Endodermal cell (in vitro differentiated cells): ENCODE measurements around the gene CLDN22. TPM values are rescaled to one million over a fixed set of nuclear protein-coding genes. Genes with fewer than 3 reads are reported as not detected.

Source experiments
- DNase-seq: peaks from one replicate; pipeline ENCODE4 v3.0.0-alpha.2; 2017
- H3K27ac ChIP-seq: 2 replicates; pipeline ENCODE4 v1.5.1; 2013; ENCODE audit warnings: mild to moderate bottlenecking, low read depth, low read length, moderate library complexity
- H3K27me3 ChIP-seq: 2 replicates; pipeline ENCODE4 v1.6.1; 2013; ENCODE audit warnings: mild to moderate bottlenecking, low read length, moderate library complexity; ENCODE audit not compliant: insufficient read depth, control insufficient read depth, poor library complexity, severe bottlenecking
- H3K36me3 ChIP-seq: 2 replicates; pipeline ENCODE4 v1.7.0; 2013; ENCODE audit warnings: mild to moderate bottlenecking, low read length, moderate library complexity; ENCODE audit not compliant: control insufficient read depth, insufficient read depth
- H3K4me1 ChIP-seq: one replicate; pipeline ENCODE4 v1.7.0; 2013; ENCODE audit warnings: low read length; ENCODE audit not compliant: control insufficient read depth, insufficient read depth
- H3K4me3 ChIP-seq: 2 replicates; pipeline ENCODE4 v1.5.1; 2013; ENCODE audit warnings: mild to moderate bottlenecking, low read length, moderate library complexity
- H3K9ac ChIP-seq: 2 replicates; pipeline ENCODE4 v1.6.1; 2013; ENCODE audit warnings: mild to moderate bottlenecking, low read length, moderate library complexity; ENCODE audit not compliant: poor library complexity, severe bottlenecking; ENCODE audit errors: extremely low read depth
- H3K9me3 ChIP-seq: 2 replicates; pipeline ENCODE4 v1.6.1; 2013; ENCODE audit warnings: mild to moderate bottlenecking, low read length, moderate library complexity; ENCODE audit not compliant: control insufficient read depth
- H3K27ac Mint-ChIP-seq: 2 replicates; pipeline ENCODE4 v1.8.0; 2020; ENCODE audit warnings: mixed read lengths
- H3K27me3 Mint-ChIP-seq: 2 replicates; pipeline ENCODE4 v1.8.0; 2021; ENCODE audit warnings: mild to moderate bottlenecking, mixed read lengths; ENCODE audit not compliant: insufficient read depth
- H3K36me3 Mint-ChIP-seq: 2 replicates; pipeline ENCODE4 v1.8.0; 2020; ENCODE audit warnings: low read depth, mixed read lengths
- H3K4me1 Mint-ChIP-seq: 2 replicates; pipeline ENCODE4 v1.8.0; 2020; ENCODE audit warnings: mixed read lengths
- H3K4me3 Mint-ChIP-seq: 2 replicates; pipeline ENCODE4 v1.8.0; 2020; ENCODE audit warnings: mild to moderate bottlenecking, moderate library complexity, mixed read lengths
- H3K9me3 Mint-ChIP-seq: 2 replicates; pipeline ENCODE4 v1.8.0; 2020; ENCODE audit warnings: mild to moderate bottlenecking, mixed read lengths
- CTCF ChIP-seq: fragments of 200-600 bp; sonication (generic); conservative IDR thresholded peaks from 2 replicates; pipeline ENCODE4 v1.5.0; 2021; ENCODE audit warnings: antibody characterized with exemption, mild to moderate bottlenecking
- WGBS, 2 experiments: methylation state at CpG; one replicate each; pipeline versions ENCODE4 v1.1.5 to v1.1.7; 2013; ENCODE audit warnings: missing lambda C conversion rate in 2 of 2, mixed read lengths in 1 of 2; ENCODE audit not compliant: insufficient coverage in 1 of 2, insufficient read length in 1 of 2; 5-methylcytosine and 5-hydroxymethylcytosine counted together
- total RNA-seq, 2 donors: library from RNA; stranded (reverse); fragmentation: NEBNext Ultra II Directional in 1 of 2; extraction: Animal tissue kit (Norgen Biotek cat#: 25700) in 1 of 2; gene quantifications; 2 replicates in 1 of 2; 3 replicates in 1 of 2; pipeline ENCODE4 v1.2.1, GENCODE V29; 2021

CLDN22 gene
- total RNA-seq, 2 donors from 2014 or later, result 0.15 TPM; not detected in 1

- H3K4me3 Mint-ChIP-seq, result no peak overlapping the region
- no peak for TF ChIP-seq CTCF
- no peaks in the 10 kb centered on the region for H3K4me1 Mint-ChIP-seq
- no peaks in the 10 kb centered on the region for H3K27me3 Mint-ChIP-seq
- no peak for DNase-seq
- WGBS, 2 experiments, result 96 to 97% methylated on average over 7 of the region's 7 CpGs
- Histone ChIP-seq H3K4me1 (no peaks in the 10 kb centered on the region), H3K9ac (no peak overlapping the region), H3K4me3 (no peak overlapping the region), H3K9me3 (no peaks in the 10 kb centered on the region), H3K27me3 (no peaks in the 10 kb centered on the region), H3K36me3 (peaks cover 99% of the 10 kb centered on the region), H3K27ac (no peak overlapping the region)
- no peak overlapping the region for H3K27ac Mint-ChIP-seq
- H3K9me3 Mint-ChIP-seq, result no peaks in the 10 kb centered on the region
- H3K36me3 Mint-ChIP-seq, result peaks cover 68% of the 10 kb centered on the region
Observed at GRCh38 chr4:183285886-183286285, 34.2 kb downstream of the CLDN22 start.

DNA sequence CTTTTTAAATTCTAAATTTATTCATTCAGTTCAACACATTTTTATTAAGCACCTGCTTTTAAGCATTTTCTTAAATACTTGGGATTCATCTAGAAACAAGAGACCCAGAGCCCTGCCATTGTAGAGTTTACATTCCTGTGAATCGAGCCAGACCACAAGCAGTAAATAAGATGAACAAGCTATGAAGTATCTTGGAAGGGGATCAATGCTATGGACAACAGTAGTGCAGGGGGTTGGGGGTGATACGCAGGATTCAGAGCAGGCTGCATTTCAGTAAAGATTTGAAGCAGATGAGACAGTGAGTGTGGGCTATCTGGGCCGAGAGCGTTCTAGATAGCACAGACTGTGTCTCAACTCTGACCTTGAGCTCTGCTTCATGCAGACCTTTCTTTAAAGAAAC, 35.1 kb downstream of the CLDN22 start:
- DNase-seq, result no peak
- H3K4me3 Mint-ChIP-seq, result no peak overlapping the region
- Histone ChIP-seq H3K9ac (no peak overlapping the region), H3K27me3 (no peaks in the 10 kb centered on the region), H3K9me3 (no peaks in the 10 kb centered on the region), H3K36me3 (peaks cover 99% of the 10 kb centered on the region), H3K4me3 (no peak overlapping the region), H3K4me1 (no peaks in the 10 kb centered on the region), H3K27ac (no peak overlapping the region)
- WGBS, 2 experiments, result 98 to 100% methylated on average over 2 to 4 of the region's 4 CpGs
- peaks cover 71% of the 10 kb centered on the region for H3K36me3 Mint-ChIP-seq
- H3K27me3 Mint-ChIP-seq, result no peaks in the 10 kb centered on the region
- no peak overlapping the region for H3K27ac Mint-ChIP-seq
- H3K4me1 Mint-ChIP-seq, result no peaks in the 10 kb centered on the region
- TF ChIP-seq CTCF, result no peak
- H3K9me3 Mint-ChIP-seq, result no peaks in the 10 kb centered on the region

GRCh38 chr4:183284258-183284785, 35.8 kb downstream of the CLDN22 start:
- Mint-ChIP-seq H3K4me3 (no peak overlapping the region), H3K27ac (no peak overlapping the region), H3K27me3 (no peaks in the 10 kb centered on the region), H3K4me1 (no peaks in the 10 kb centered on the region), H3K36me3 (peaks cover 70% of the 10 kb centered on the region), H3K9me3 (no peaks in the 10 kb centered on the region)
- TF ChIP-seq CTCF, result no peak
- Histone ChIP-seq H3K9ac (no peak overlapping the region), H3K9me3 (no peaks in the 10 kb centered on the region), H3K27ac (no peak overlapping the region), H3K4me3 (no peak overlapping the region), H3K4me1 (no peaks in the 10 kb centered on the region), H3K27me3 (no peaks in the 10 kb centered on the region), H3K36me3 (peaks cover 97% of the 10 kb centered on the region)
- 93 to 96% methylated on average over 8 to 12 of the region's 12 CpGs for WGBS, 2 experiments
- no peak for DNase-seq
